Stomach (tissue), 4 donors: Measurements from ENCODE around the gene FTO.

Source experiments
- POLR2AphosphoS5 ChIP-seq, 3 donors: sonication (generic); formaldehyde crosslinking; IDR thresholded peaks; one replicate each; pipeline ENCODE4 v1.6.1; 2016; ENCODE audit warnings: antibody characterized with exemption in 3 of 3
- TF ChIP-seq, protein P1 (sequence below), 7 experiments: fragments of 450-650 bp in 4 of 7; fragments of 200-600 bp in 3 of 7; sonication (generic) in 3 of 7; IDR thresholded peaks; one replicate each; pipeline ENCODE4 v1.5.1; 2016 to 2019; ENCODE audit warnings: antibody characterized with exemption in 7 of 7, control low read depth in 2 of 7, mild to moderate bottlenecking in 1 of 7

DNA sequence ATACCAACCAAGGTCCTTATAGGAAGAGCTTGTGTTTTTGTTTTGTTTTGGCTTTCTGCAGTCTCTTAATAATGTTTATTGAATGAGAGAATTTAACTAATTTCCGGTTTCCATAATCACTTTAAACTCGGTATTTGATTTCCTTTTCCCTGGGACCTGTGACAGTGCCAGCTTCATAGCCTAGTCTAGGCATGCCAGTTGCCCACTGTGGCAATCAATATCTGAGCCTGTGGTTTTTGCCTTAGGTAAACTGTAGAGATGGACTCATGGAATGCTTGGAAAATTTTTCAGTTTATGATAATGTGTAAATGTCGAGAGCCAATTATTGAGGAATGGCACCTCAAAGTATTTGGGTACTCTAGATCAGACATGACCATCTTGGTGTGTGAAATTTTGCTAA lies 78.2 kb downstream of the FTO start:
- TF ChIP-seq, protein P1, sequence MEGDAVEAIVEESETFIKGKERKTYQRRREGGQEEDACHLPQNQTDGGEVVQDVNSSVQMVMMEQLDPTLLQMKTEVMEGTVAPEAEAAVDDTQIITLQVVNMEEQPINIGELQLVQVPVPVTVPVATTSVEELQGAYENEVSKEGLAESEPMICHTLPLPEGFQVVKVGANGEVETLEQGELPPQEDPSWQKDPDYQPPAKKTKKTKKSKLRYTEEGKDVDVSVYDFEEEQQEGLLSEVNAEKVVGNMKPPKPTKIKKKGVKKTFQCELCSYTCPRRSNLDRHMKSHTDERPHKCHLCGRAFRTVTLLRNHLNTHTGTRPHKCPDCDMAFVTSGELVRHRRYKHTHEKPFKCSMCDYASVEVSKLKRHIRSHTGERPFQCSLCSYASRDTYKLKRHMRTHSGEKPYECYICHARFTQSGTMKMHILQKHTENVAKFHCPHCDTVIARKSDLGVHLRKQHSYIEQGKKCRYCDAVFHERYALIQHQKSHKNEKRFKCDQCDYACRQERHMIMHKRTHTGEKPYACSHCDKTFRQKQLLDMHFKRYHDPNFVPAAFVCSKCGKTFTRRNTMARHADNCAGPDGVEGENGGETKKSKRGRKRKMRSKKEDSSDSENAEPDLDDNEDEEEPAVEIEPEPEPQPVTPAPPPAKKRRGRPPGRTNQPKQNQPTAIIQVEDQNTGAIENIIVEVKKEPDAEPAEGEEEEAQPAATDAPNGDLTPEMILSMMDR (IDR thresholded peaks at IDR 0.05) = no peak
- no peak for TF ChIP-seq POLR2AphosphoS5 (IDR thresholded peaks at IDR 0.05)
